H9 (cell line): ENCODE measurements around the gene RALA. TPM values are rescaled to one million over a fixed set of nuclear protein-coding genes. Genes with fewer than 3 reads are reported as not detected.

Experiments used
- DNase-seq: peaks from one replicate; pipeline ENCODE4 v3.0.0-alpha.2; 2017
- H2AFZ ChIP-seq: one replicate; pipeline ENCODE4 v1.6.1; 2013; ENCODE audit warnings: mild to moderate bottlenecking, low read length, control low read depth, moderate library complexity
- H2AK5ac ChIP-seq: 2 replicates; pipeline ENCODE4 v1.6.1; 2013; ENCODE audit warnings: low read length, control low read depth, mixed read lengths; ENCODE audit not compliant: insufficient read length
- H2BK120ac ChIP-seq: one replicate; pipeline ENCODE4 v1.6.1; 2013; ENCODE audit warnings: low read depth, mild to moderate bottlenecking, low read length, control low read depth, inconsistent platforms; ENCODE audit not compliant: poor library complexity, severe bottlenecking
- H2BK12ac ChIP-seq: 2 replicates; pipeline ENCODE4 v1.6.1; 2013; ENCODE audit warnings: low read length, control low read depth, mixed read lengths, low read depth; ENCODE audit not compliant: insufficient read length
- H2BK15ac ChIP-seq: 2 replicates; pipeline ENCODE4 v1.6.1; 2013; ENCODE audit warnings: low read depth, low read length, control low read depth
- H2BK20ac ChIP-seq: one replicate; pipeline ENCODE4 v1.6.1; 2013; ENCODE audit warnings: low read depth, mild to moderate bottlenecking, low read length, control low read depth, inconsistent platforms; ENCODE audit not compliant: poor library complexity, severe bottlenecking
- H2BK5ac ChIP-seq: 2 replicates; pipeline ENCODE4 v1.6.1; 2013; ENCODE audit warnings: low read length, control low read depth, mixed read lengths; ENCODE audit not compliant: insufficient read length
- H3K14ac ChIP-seq: 2 replicates; pipeline ENCODE4 v1.6.1; 2013; ENCODE audit warnings: low read length, control low read depth; ENCODE audit not compliant: insufficient read depth
- H3K18ac ChIP-seq: 2 replicates; pipeline ENCODE4 v1.6.1; 2013; ENCODE audit warnings: low read depth, mild to moderate bottlenecking, mixed read lengths, low read length, control low read depth; ENCODE audit not compliant: insufficient read length
- H3K23ac ChIP-seq: 2 replicates; pipeline ENCODE4 v1.6.1; 2013; ENCODE audit warnings: low read length, control low read depth, mixed read lengths, low read depth; ENCODE audit not compliant: insufficient read length
- H3K23me2 ChIP-seq: 2 replicates; pipeline ENCODE4 v1.6.1; 2013; ENCODE audit warnings: low read depth, mild to moderate bottlenecking, mixed read lengths, low read length, control low read depth; ENCODE audit not compliant: insufficient read length, poor library complexity, severe bottlenecking
- H3K27ac ChIP-seq: 2 replicates; pipeline ENCODE4 v1.5.1; 2013; ENCODE audit warnings: low read length, control low read depth, mixed read lengths, low read depth; ENCODE audit not compliant: insufficient read length
- H3K27me3 ChIP-seq: 2 replicates; pipeline ENCODE4 v1.6.1; 2013; ENCODE audit warnings: low read length, control low read depth, inconsistent platforms; ENCODE audit not compliant: insufficient read depth
- H3K4ac ChIP-seq: 2 replicates; pipeline ENCODE4 v1.6.1; 2013; ENCODE audit warnings: low read depth, mild to moderate bottlenecking, control low read depth, inconsistent platforms, low read length, moderate library complexity
- H3K4me1 ChIP-seq: 2 replicates; pipeline ENCODE4 v1.6.1; 2013; ENCODE audit warnings: low read length, control low read depth, inconsistent platforms; ENCODE audit not compliant: insufficient read depth
- H3K4me2 ChIP-seq: 2 replicates; pipeline ENCODE4 v1.6.1; 2013; ENCODE audit warnings: low read length, control low read depth, mixed read lengths; ENCODE audit not compliant: insufficient read length, insufficient read depth
- H3K56ac ChIP-seq: 2 replicates; pipeline ENCODE4 v1.6.1; 2013; ENCODE audit warnings: low read depth, mild to moderate bottlenecking, mixed read lengths, low read length, control low read depth; ENCODE audit not compliant: insufficient read length
- H3K79me1 ChIP-seq: 2 replicates; pipeline ENCODE4 v1.6.1; 2013; ENCODE audit warnings: low read depth, mild to moderate bottlenecking, moderate library complexity, low read length, control low read depth, inconsistent platforms; ENCODE audit not compliant: insufficient read depth, poor library complexity, severe bottlenecking
- H3K79me2 ChIP-seq: 2 replicates; pipeline ENCODE4 v1.6.1; 2013; ENCODE audit warnings: low read length, control low read depth, inconsistent platforms; ENCODE audit not compliant: insufficient read depth
- H3K9ac ChIP-seq: 2 replicates; pipeline ENCODE4 v1.6.1; 2013; ENCODE audit warnings: low read length, control low read depth, mixed read lengths; ENCODE audit not compliant: insufficient read length; ENCODE audit errors: extremely low read depth
- H3K9me3 ChIP-seq: one replicate; pipeline ENCODE4 v1.6.1; 2013; ENCODE audit warnings: low read depth, low read length, inconsistent platforms; ENCODE audit not compliant: control insufficient read depth
- H3T11ph ChIP-seq: one replicate; pipeline ENCODE4 v1.6.1; 2013; ENCODE audit warnings: mild to moderate bottlenecking, low read length, control low read depth, inconsistent platforms
- H4K20me1 ChIP-seq: one replicate; pipeline ENCODE4 v1.6.1; 2013; ENCODE audit not compliant: control insufficient read depth, insufficient read length, insufficient read depth
- H4K5ac ChIP-seq: 2 replicates; pipeline ENCODE4 v1.6.1; 2013; ENCODE audit warnings: low read depth, mild to moderate bottlenecking, mixed read lengths, low read length, control low read depth; ENCODE audit not compliant: insufficient read length
- H4K8ac ChIP-seq: replicated peaks from 2 replicates; pipeline ENCODE4 v1.6.1; 2013; ENCODE audit warnings: low read length, control low read depth, mixed read lengths, low read depth; ENCODE audit not compliant: insufficient read length
- H4K91ac ChIP-seq: 2 replicates; pipeline ENCODE4 v1.6.1; 2013; ENCODE audit warnings: low read depth, mild to moderate bottlenecking, moderate library complexity, mixed read lengths, low read length, control low read depth; ENCODE audit not compliant: insufficient read length
- H3K27ac Mint-ChIP-seq, 3 experiments: 2 replicates in 2 of 3; 3 replicates in 1 of 3; pipeline ENCODE4 v1.8.0; 2020 to 2021; ENCODE audit warnings: mixed read lengths in 3 of 3, mild to moderate bottlenecking in 1 of 3, moderate library complexity in 1 of 3
- H3K27me3 Mint-ChIP-seq: 2 replicates; pipeline ENCODE4 v1.8.0; 2021; ENCODE audit warnings: low read depth, mild to moderate bottlenecking, moderate library complexity, mixed read lengths
- H3K36me3 Mint-ChIP-seq, 3 experiments: 2 replicates in 2 of 3; 3 replicates in 1 of 3; pipeline ENCODE4 v1.8.0; 2020 to 2021; ENCODE audit warnings: low read depth in 3 of 3, mixed read lengths in 3 of 3; ENCODE audit not compliant: insufficient read depth in 1 of 3
- H3K4me1 Mint-ChIP-seq, 2 experiments: 2 replicates each; pipeline ENCODE4 v1.8.0; 2020; ENCODE audit warnings: mixed read lengths in 2 of 2
- H3K4me3 Mint-ChIP-seq, 2 experiments: 2 replicates in 1 of 2; 3 replicates in 1 of 2; pipeline ENCODE4 v1.8.0; 2020 to 2021; ENCODE audit warnings: mild to moderate bottlenecking in 2 of 2, mixed read lengths in 2 of 2, moderate library complexity in 1 of 2
- H3K9me3 Mint-ChIP-seq, 2 experiments: 2 replicates in 1 of 2; 3 replicates in 1 of 2; pipeline ENCODE4 v1.8.0; 2020; ENCODE audit warnings: mild to moderate bottlenecking in 2 of 2, mixed read lengths in 2 of 2, moderate library complexity in 1 of 2
- CTCF ChIP-seq: fragments of 200-600 bp; sonication (generic); conservative IDR thresholded peaks from 3 replicates; pipeline ENCODE4 v1.8.0; 2021; ENCODE audit warnings: antibody characterized with exemption, mild to moderate bottlenecking
- WGBS: extraction: QIAGEN DNeasy Blood & Tissue Kit; methylation state at CpG from one replicate; pipeline ENCODE4 v1.1.7; 2013; ENCODE audit warnings: missing lambda C conversion rate, low lambda C conversion rate, mixed read lengths; ENCODE audit not compliant: insufficient read length; ENCODE audit errors: extremely low coverage; 5-methylcytosine and 5-hydroxymethylcytosine counted together
- total RNA-seq: library from RNA; stranded (reverse); gene quantifications from 2 replicates; pipeline ENCODE4 v1.2.1, GENCODE V29; 2021

RALA gene
- total RNA-seq, 1 experiment from 2014 or later, result 57.5 TPM

- Histone ChIP-seq H3T11ph (no peak overlapping the region), H4K91ac (no peak overlapping the region), H2AK5ac (no peak overlapping the region), H2AFZ (no peak overlapping the region), H2BK15ac (no peak overlapping the region), H3K9ac (no peak overlapping the region), H4K5ac (no peak overlapping the region), H4K8ac (no peak overlapping the region), H3K9me3 (peaks cover 24% of the 10 kb centered on the region), H3K18ac (no peak overlapping the region), H2BK12ac (no peak overlapping the region), H3K4ac (no peak overlapping the region), H3K27me3 (no peaks in the 10 kb centered on the region), H3K4me1 (peaks cover 2% of the 10 kb centered on the region; the same call in 1 of the 2 replicates), H3K4me2 (no peak overlapping the region), H3K27ac (no peak overlapping the region), H4K20me1 (no peaks in the 10 kb centered on the region), H3K14ac (no peak overlapping the region), H2BK120ac (no peak overlapping the region), H3K79me1 (no peaks in the 10 kb centered on the region), H3K79me2 (no peaks in the 10 kb centered on the region), H3K56ac (no peak overlapping the region), H2BK20ac (no peak overlapping the region), H3K23me2 (no peaks in the 10 kb centered on the region), H3K23ac (no peak overlapping the region), H2BK5ac (no peak overlapping the region)
- WGBS, result no CpG with 5 or more reads among the region's 1 CpG
- H3K27me3 Mint-ChIP-seq, result peaks cover 1% of the 10 kb centered on the region; the same call in 1 of the 2 replicates
- H3K4me1 Mint-ChIP-seq, result peaks cover 9 to 10% of the 10 kb centered on the region in 2 experiments
- no peak for DNase-seq
- no peak overlapping the region for H3K27ac Mint-ChIP-seq
- peaks cover 25 to 46% (median 29%) of the 10 kb centered on the region in 3 experiments for H3K36me3 Mint-ChIP-seq
- peaks cover 44 to 50% of the 10 kb centered on the region in 2 experiments for H3K9me3 Mint-ChIP-seq
- TF ChIP-seq CTCF, result no peak
- H3K4me3 Mint-ChIP-seq, result no peak overlapping the region
Observed at GRCh38 chr7:39712751-39713150, 89.4 kb downstream of the RALA start.
